HepG2 (cell line): ENCODE data around the gene SMURF1.

Experiments
- CBX5 ChIP-seq: sonication (generic); formaldehyde crosslinking; IDR thresholded peaks from 2 replicates; pipeline ENCODE4 v1.4.0; 2020; ENCODE audit warnings: missing genetic modification reagents, borderline replicate concordance
- NR1H2 ChIP-seq: sonication (generic); formaldehyde crosslinking; IDR thresholded peaks from 2 replicates; pipeline ENCODE4 v1.8.1; 2022; ENCODE audit warnings: low read depth, missing genetic modification reagents, borderline replicate concordance
- POLR2A ChIP-seq, 2 experiments: IDR thresholded peaks; 2 replicates each; pipeline ENCODE4 v1.6.1; 2011; ENCODE audit warnings: low read depth in 2 of 2, low read length in 2 of 2, mild to moderate bottlenecking in 1 of 2, moderate library complexity in 1 of 2; ENCODE audit not compliant: insufficient read depth in 1 of 2
- POLR2AphosphoS5 ChIP-seq: IDR thresholded peaks from 2 replicates; pipeline ENCODE4 v1.6.1; 2012; ENCODE audit warnings: low read depth, low read length
- SMAD3 ChIP-seq: sonication (generic); formaldehyde crosslinking; IDR thresholded peaks from 2 replicates; pipeline ENCODE4 v1.4.0; 2020; ENCODE audit warnings: missing genetic modification reagents
- THAP11 ChIP-seq: IDR thresholded peaks from 2 replicates; pipeline ENCODE4 v1.6.1; 2016; ENCODE audit warnings: missing biosample characterization, missing genetic modification reagents
- ZC3H4 ChIP-seq: sonication (generic); formaldehyde crosslinking; IDR thresholded peaks from 2 replicates; pipeline ENCODE4 v1.4.0; 2020; ENCODE audit warnings: missing genetic modification reagents, borderline replicate concordance
- ZFX ChIP-seq: sonication (generic); formaldehyde crosslinking; IDR thresholded peaks from 2 replicates; pipeline ENCODE4 v1.4.0; 2020; ENCODE audit warnings: mild to moderate bottlenecking, low read depth, missing genetic modification reagents, moderate library complexity
- TF ChIP-seq, protein P1 (sequence below): fragments of 450-650 bp; IDR thresholded peaks from 2 replicates; pipeline ENCODE4 v1.6.1; 2016

DNA sequence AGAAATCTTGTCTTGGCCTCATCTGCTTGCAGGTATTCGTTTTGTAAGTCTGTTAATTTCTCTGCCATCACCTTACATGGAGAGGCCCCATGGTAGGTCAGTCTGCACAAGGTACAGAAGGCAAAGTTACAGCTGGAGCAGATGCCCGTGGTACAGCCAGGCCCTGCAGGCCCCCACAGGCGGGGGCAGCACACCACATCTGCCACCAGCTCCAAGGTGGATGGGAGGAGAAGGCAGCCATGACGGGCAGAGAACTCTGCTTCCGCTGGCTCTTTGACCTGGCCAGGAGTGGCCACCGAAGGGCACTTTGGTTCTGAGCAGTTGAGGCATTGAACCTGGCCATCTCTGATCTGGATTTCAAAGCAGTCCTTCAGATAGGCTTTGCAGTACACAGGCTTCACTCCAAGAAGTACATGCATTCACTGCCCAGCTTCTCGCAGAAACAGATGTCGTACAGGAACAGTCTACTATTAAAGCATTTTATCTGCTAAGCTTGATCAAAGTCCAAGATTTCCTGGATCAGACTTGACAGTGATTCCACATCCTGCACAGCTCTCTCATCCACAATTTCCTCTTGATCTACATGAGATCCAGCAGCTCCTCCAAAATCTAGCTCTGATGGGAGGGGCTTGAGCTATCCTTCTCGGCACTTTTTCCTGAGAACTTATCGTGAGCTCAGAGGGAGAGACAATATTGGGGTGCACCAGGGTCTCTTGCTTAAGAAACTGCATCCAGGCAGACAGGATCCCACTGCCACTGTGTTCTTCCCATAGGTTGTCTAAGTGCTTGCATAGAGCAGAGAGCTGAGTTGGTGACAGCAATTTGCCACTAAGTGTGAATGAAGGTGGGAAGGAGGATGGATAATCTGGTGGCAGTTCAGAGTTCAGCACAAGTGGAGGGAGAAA, 144.8 kb downstream of the SMURF1 start:
- no peak for TF ChIP-seq ZC3H4 (CRISPR knock-in tag)
- TF ChIP-seq CBX5 (CRISPR knock-in tag), result no peak
- TF ChIP-seq, protein P1, sequence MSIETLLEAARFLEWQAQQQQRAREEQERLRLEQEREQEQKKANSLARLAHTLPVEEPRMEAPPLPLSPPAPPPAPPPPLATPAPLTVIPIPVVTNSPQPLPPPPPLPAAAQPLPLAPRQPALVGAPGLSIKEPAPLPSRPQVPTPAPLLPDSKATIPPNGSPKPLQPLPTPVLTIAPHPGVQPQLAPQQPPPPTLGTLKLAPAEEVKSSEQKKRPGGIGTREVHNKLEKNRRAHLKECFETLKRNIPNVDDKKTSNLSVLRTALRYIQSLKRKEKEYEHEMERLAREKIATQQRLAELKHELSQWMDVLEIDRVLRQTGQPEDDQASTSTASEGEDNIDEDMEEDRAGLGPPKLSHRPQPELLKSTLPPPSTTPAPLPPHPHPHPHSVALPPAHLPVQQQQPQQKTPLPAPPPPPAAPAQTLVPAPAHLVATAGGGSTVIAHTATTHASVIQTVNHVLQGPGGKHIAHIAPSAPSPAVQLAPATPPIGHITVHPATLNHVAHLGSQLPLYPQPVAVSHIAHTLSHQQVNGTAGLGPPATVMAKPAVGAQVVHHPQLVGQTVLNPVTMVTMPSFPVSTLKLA, result no peak
- no peak for TF ChIP-seq POLR2A (IDR thresholded peaks at IDR 0.05; ENCODE audit: insufficient read depth in 1 of 2, low read depth in 2 of 2, low read length in 2 of 2)
- TF ChIP-seq POLR2AphosphoS5, result no peak
- TF ChIP-seq NR1H2 (CRISPR knock-in tag), result no peak
- no peak for TF ChIP-seq ZFX (CRISPR knock-in tag)
- TF ChIP-seq SMAD3 (CRISPR knock-in tag), result no peak
- no peak for TF ChIP-seq THAP11
